Endothelial cell of umbilical vein (primary cell): Measurements from ENCODE around the gene RNF150.

Experiments
- CTCF ChIP-seq, 2 donors: IDR thresholded peaks; 1 replicate in 1 of 2; 2 replicates in 1 of 2; pipeline ENCODE4 v1.5.1; 2011; ENCODE audit warnings: low read length in 2 of 2, mild to moderate bottlenecking in 2 of 2, moderate library complexity in 2 of 2, control low read depth in 1 of 2, inconsistent platforms in 1 of 2, low read depth in 1 of 2; ENCODE audit not compliant: insufficient read depth in 1 of 2; ENCODE audit errors: extremely low read depth in 1 of 2
- EZH2 ChIP-seq: IDR thresholded peaks from 2 replicates; pipeline ENCODE4 v1.6.1; 2012; ENCODE audit warnings: borderline replicate concordance, low read depth, mild to moderate bottlenecking, moderate library complexity, low read length, inconsistent platforms; ENCODE audit not compliant: severe bottlenecking
- FOS ChIP-seq: IDR thresholded peaks from 2 replicates; pipeline ENCODE4 v1.6.1; 2011; ENCODE audit warnings: mild to moderate bottlenecking, low read length, moderate library complexity, borderline replicate concordance; ENCODE audit not compliant: insufficient read depth
- JUN ChIP-seq: IDR thresholded peaks from 2 replicates; pipeline ENCODE4 v1.6.1; 2011; ENCODE audit warnings: borderline replicate concordance, low read depth; ENCODE audit not compliant: insufficient read length, insufficient read depth
- MYC ChIP-seq: IDR thresholded peaks from one replicate; pipeline ENCODE4 v1.6.1; 2011; ENCODE audit warnings: mild to moderate bottlenecking, low read depth, low read length
- POLR2A ChIP-seq: IDR thresholded peaks from 2 replicates; pipeline ENCODE4 v1.6.1; 2012; ENCODE audit warnings: low read depth, mild to moderate bottlenecking, control low read depth, low read length
- POLR2AphosphoS5 ChIP-seq: IDR thresholded peaks from 2 replicates; pipeline ENCODE4 v1.6.1; 2012; ENCODE audit warnings: low read depth, mild to moderate bottlenecking, control low read depth, low read length, moderate library complexity; ENCODE audit not compliant: insufficient read depth

DNA sequence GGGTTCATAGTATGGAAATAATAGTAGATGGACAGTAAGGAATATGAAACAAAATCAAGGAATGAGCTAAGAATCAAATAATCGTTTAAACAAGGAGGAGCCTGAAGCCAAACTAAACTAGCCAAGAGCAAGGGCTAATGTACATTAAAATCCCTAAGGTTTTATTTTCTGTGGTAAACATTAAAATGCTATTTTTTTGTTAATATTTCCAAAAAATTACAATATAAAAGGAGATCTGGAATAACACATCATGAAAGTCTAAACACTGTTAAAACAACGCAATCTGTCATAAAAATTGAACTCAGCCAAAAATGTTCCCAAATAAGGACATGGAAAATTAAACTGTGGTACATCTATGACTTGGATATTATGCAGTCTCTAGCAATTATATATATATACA is 188.2 kb downstream of the RNF150 start:
- no peak for TF ChIP-seq CTCF (IDR thresholded peaks at IDR 0.05; ENCODE audit: extremely low read depth in 1 of 2, insufficient read depth in 1 of 2, low read depth in 1 of 2, low read length in 2 of 2)
- no peak for TF ChIP-seq POLR2A
- TF ChIP-seq MYC = no peak
- no peak for TF ChIP-seq FOS
- TF ChIP-seq EZH2 = no peak
- TF ChIP-seq POLR2AphosphoS5 = no peak
- no peak for TF ChIP-seq JUN
